Measurements from ENCODE around the gene EEA1. TPM values are rescaled to one million over a fixed set of nuclear protein-coding genes. Genes with fewer than 3 reads are reported as not detected.
A peak's percentile ranks its signal among the peaks of the same experiment; 100 is the strongest.
"Not testable (repeated sequence)": the region's sequence is repeated elsewhere in the genome, so short reads cannot be mapped to it uniquely, and the experiment has no call there.

Gene EEA1
- total RNA-seq, 2 donors from 2014 or later: 32.4 to 33.4 TPM

DNA sequence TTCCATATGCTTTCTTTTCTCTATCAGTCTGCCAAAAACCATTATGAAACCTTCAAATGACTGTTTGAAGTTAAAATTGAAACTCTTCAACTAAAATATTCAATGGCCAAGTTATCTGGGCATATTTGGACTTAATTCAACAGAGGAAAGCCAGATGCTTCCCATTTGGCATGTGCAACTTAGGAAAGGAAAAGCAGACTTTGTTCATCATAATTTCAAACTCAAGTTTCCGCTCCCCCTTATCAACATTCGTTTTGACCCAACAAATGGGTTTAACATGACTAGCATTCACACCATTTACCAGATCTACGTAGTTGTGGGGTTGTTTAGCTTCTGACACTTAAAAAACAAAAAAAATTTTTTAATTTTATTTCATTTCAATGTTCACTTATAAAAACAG is 150.6 kb downstream of the EEA1 start:
- DNase-seq (no peak), ATAC-seq (no peak)
- intact Hi-C loops (cut with DNase I, micrococcal nuclease): no loop called here

DNA sequence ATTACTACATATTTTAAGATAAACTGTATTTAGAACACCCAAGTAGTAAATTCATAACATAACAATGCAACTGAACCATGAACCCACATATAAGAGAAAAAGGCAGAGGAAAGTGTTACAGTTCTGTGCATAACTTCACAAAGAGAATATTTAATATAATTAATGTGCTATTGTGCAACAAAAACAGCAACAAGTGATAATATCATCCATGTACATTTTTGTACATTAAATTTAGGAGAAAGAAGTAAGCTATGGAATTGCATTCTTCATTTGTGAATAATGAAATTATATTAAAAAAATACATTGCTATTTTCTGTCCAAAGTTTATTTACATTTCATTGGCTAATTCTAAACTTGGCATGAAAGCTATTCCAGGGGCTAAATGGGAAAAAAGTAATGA is 153.7 kb downstream of the EEA1 start:
- ATAC-seq (no peak), DNase-seq (no peak)
- intact Hi-C loops (cut with DNase I, micrococcal nuclease): no loop called here

DNA sequence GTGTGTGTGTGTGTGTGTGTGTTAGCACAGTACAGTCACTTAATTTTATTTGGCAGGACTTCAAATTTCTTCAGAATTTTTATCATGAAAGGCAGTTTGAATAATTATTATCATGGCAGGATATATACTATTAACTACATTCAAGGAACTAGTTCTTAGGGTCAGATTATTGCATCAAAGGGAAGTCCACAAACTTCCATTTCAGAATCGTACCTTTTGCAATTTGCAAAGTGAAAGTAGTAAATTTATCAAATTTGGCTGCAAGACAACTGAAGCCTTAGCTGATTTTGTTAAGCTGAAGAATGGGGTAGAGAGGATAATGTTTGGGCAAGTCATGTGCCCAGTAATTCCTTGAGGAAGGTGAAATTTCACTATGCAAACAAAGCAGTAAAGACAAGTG is 158.1 kb downstream of the EEA1 start:
- intact Hi-C loops (cut with DNase I, micrococcal nuclease): no loop called here
- ATAC-seq: no peak

DNA sequence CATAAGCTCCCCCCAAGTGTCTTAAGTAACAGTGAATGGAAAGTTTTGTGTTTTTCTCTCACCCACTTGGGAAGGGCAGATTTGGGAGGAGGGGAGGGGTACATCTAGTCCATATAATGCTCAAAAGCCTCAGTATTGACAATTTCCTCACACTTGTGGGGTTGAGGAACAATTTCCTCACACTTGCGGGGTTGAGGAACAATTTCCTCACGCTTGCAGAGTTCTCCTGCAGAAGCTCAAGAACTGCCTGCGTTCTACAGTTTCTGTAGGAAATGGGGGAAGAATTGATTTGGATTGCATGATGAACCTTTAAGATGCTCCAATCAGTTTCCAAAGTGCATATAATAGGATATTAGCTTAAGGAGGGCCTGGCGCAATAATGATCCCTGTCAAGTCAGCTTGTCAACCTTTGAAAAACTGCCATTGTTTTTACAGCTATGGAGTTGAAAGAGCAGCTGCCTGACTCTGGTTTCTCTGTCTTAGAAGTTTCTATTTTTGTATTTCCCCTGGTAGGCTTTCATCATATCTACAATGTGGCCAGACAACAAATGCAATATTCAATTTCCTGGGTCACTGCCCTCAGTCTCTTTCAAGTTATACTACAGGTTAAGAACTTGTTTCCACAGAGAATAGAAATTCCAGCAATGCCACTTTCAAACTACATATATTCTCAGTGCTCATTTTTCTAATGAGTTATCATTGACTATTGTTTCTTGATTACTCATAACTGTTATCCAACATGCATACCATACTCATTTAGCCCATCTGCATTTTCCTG is 159.8 kb downstream of the EEA1 start:
- DNase-seq: no peak
- ATAC-seq: no peak
- intact Hi-C loops (cut with DNase I, micrococcal nuclease): no loop called here

More for the DNA sequence above, 158.1 kb downstream of the EEA1 start:
- DNase-seq: no peak

DNA sequence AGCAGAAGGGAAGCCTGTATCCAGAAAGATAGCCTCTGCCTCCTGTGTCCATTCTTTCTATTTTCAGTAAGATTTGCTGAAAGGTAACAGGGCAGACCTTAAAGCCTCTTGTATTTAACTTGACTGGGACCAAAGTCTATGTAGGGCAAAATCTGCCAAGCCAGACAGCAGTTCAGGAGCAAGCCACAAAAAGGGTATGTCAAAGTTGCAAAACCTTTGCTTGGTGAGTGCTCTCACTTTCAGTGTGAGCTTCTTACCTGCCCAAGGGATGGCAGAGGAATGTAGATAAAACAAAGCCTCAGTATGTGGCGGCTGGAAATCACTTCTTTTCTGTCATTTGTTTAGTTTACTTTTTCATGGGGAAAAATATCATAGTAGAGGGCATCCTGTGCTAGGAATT is 163.2 kb downstream of the EEA1 start:
- ATAC-seq (no peak), DNase-seq (no peak)
- intact Hi-C loops (cut with DNase I, micrococcal nuclease): no loop called here

DNA sequence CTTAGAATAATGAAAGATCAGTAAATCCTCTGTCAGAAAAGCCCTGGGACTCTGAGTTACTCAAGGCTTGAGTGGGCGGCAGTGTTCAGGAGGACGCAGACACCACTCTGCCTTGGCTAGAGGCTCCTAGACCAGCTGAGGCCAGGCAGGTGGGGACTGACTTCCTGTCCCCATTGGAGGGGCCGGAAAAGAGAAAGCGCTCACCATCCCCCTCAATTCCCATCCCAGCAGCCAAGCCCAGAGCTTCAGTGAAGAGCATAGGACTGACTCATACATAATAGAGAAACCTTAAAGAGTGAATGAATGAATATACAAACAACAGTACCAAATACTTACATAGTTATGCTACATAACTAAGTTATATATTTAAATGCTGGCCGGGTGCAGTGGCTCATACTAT is 164.3 kb downstream of the EEA1 start:
- intact Hi-C loops (cut with DNase I, micrococcal nuclease): no loop called here
- DNase-seq: no peak
- no peak for ATAC-seq

DNA sequence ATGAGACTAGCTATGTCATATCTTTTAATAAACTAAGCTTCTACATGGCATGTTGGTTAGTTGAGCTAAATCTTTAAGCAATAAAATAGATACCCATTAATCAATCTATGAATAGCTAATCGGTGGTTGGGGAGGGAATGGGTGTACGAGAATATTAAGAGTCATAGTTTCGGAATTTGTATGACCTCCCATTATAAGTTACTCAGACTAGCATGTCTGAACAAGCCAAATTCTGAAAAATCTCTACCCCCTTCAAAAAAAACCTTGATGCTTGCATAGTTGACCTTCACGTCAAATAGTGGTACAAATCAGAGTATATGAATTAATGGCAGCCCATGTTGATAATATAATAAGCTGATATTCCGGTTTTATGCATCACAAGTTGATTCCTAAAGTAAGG is 166.3 kb downstream of the EEA1 start:
- ATAC-seq: no peak
- no peak for DNase-seq
- intact Hi-C loops (cut with DNase I, micrococcal nuclease): no loop called here

DNA sequence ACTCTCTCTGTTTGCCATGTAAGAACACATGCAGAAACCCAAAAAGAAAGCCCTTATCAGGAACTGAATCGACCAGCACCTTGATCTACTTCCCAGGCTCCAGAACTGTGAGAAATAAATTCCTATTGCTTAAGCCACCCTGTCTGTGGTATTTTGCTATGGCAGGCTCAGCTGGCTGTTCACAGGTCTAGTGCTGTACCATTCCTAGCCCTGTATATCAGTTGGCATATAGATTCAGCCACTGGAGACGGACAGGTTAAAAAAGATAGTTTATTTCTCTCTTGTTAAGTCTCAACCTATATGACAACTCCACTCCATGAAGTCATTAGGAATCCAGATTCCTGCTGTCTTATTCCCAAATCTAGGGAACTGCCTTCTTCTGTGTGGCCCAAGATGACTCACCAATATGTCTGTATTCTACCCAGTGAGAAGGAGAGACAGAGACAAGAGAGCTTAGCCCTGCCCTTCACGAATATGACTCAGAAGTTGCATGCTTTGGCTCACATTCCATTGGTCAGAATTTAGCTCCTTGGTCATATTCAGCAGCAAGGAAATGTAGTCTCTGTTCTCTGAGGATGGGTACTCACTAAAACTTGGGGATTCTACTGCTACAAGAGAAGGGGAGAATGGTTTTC is 169.3 kb downstream of the EEA1 start:
- intact Hi-C loops (cut with DNase I, micrococcal nuclease): no loop called here
- DNase-seq (no peak), ATAC-seq (no peak)

DNA sequence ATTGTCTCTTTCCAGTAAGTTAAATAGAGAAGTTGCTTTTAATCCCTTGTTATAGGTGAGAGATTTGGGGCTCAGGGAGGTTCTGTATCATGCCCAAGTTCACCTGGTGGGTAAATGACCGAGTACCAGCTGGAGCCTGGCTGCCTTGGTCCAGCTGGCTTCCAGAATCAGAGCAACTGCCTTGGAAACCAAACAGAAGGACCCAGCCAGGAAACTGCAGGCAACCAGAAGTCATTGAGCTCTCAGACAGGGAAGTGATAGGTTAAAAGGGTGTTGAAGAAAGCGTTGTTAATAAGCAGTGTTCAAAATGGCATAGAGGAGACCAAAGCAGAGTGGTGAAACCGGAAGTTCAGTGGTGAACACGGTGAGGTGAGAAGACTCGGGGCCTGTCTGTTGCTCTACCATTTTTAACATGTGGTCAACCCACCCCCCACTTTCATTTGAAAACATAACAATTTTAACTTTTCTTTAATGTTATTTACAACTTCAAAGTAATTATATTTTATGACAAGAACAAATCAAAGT is 171.4 kb downstream of the EEA1 start:
- intact Hi-C loops (cut with DNase I, micrococcal nuclease): no loop called here
- ATAC-seq (no peak), DNase-seq (no peak)

DNA sequence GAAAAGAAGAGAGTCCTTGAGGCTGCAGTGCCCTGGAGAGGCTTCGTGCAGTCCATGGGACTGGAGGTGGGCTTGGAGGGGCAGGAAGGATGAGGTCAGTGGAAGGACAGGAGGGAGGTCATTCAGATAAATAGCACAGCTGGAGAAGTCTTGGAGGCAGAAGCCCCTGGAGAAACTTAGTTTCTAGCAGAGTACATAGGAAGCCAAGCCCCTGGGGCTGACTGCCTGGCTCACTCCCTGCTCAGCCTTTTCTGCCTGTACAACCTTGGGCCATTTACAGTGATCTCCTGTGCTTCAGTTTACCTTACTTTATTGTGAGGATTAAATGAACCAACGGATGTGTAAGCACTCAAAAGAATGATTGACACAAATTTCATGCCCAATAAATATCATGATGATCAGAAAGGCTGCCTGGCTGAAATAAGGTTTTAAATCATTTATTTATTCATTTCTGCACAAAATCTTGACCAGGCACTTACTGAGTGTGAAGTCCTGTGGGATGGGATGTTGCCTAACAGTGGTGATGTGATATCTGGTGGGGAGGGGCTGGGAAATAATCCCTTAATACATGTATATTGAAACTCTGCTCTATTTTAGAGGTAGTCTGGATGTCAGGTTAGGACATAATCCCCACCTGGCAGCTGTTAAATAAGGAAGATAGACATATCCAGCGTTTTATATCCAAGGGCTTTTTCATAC is 172.0 kb downstream of the EEA1 start:
- ATAC-seq: no peak
- intact Hi-C loops (cut with DNase I, micrococcal nuclease): no loop called here
- DNase-seq: no peak

DNA sequence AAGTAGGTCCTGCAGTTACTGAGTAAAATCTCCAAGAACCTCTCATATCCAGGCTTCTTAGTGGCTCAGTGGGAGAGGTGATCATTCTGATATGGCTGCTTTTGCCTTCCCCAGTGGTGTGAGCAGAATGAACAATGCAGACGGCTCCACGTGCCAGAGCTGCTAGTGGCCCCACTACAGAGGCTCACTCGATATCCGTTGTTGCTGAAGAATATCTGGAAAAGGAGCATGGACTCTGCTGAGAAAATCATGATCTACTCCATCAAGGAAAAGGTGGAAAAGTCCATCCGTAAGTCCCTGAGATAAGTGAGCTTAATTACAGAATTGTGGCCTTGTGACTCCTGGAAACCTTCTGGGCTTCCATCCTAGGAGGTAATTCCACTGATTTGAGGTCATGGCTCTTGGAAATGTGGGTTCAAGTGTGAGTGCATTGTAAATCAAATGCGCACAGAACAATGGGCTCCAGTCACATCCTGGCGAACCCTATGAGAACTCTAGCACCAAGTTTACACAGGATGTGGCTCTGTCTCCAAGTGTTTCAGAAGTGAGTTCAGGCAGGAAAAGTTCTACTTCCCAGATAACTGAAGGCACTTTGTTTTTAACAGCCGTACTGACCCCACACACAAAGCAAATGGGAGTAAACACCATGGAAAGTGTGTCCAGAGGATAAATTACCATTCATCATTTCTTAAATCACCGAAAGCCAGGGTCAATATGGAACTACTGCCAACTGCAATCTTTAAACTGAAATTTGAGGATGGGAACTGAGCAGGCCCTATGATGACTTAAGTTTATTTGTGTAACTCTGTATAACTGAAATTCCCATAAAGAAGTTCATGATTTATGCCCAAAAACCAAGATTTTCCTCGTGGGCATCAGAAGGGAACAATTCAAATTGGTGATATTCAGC is 174.9 kb downstream of the EEA1 start:
- intact Hi-C loops (cut with DNase I, micrococcal nuclease): no loop called here
- no peak for ATAC-seq
- no peak for DNase-seq

DNA sequence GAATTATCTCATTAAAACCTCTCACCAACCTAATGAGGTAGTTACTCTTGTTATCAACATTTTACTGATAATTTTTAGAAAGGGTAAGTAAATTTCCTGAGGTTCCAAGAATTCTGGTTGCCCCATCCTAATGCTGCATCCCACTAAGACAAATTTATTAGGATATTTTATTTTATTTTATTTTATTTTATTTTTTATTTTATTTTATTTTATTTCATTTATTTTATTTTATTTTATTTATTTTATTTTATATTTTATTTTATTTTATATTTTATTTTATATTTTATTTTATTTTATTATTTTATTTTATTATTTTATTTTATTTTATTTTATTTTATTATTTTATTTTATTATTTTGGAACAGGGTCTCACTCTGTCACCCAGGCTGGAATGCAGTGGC is 179.4 kb downstream of the EEA1 start:
- ATAC-seq; DNase-seq; intact Hi-C loops (cut with DNase I, micrococcal nuclease): not testable (repeated sequence)

DNA sequence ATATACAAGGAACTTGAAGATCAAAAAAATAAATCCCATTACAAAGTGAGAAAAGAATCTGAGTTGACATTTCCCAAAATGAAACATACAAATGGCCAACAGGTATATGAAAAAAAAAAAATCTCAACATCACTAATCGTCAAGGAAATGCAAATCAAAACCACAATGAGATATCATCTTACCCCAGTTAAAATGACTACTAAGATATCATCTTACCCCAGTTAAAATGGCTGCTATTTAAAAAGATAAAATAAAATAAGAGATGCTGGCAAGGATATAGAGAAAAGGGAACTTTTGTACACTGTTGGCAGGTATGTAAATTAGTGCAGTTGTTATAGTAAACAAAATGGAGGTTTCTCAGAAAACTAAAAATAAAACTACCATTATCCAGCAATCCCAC is 181.9 kb downstream of the EEA1 start:
- intact Hi-C loops (cut with DNase I, micrococcal nuclease): no loop called here

DNA sequence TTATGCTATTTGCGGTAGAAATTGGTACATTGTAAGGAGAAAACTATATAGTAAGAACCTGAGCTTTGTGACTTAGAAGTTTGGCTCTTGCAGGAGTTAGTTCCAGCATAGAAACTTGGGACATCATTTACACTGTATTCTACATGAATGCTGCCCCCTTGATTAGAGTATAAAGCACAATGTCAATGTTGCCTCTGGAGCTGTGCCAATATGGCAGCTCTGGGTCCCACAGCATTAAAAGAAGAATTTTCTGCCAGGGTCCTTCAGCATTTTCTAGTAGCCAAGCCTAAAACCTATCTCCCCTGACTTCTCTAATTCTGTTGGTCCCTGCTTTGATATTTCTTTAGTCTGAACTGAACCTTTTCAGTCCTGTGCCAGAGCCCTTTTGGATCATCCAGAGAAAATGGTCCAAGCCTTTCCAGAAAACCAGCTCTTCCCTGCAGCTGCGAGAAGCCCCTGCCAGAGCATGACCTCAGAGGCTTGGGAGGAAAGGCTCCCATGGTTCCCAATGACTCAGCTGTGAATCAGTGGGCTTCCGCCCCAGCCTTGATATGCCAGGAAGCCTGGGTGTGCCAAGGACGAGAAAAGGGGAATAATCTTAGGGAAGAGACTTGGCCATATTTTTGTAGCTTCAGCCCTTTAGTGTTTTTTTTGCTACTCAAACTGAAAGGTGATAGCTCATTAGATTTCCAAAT is 183.1 kb downstream of the EEA1 start:
- DNase-seq (peak; percentile 25 to 58), ATAC-seq (no peak)
- intact Hi-C loops (cut with DNase I, micrococcal nuclease): no loop called here

More for the DNA sequence above, 181.9 kb downstream of the EEA1 start:
- ATAC-seq: no peak
- DNase-seq: no peak

DNA sequence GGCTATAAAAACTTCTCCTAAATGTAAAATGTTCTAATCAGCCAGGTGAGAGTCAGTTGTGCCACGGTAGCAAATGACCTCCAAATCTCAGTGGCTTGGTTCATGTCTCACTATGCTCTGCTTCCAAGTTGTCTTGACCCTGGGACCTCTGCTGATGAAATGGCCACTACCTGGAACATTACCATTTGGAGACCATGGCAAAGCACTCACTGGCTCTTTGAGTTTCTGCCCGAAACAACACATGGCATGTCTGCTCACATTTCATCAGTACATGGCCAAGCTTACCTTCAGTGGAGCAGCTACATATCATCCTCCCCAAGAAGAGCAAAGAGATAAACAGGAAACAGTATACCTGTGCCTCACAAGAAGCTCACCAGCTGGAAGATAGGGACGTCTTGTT is 186.1 kb downstream of the EEA1 start:
- no peak for DNase-seq
- intact Hi-C loops (cut with DNase I, micrococcal nuclease): no loop called here
- no peak for ATAC-seq

DNA sequence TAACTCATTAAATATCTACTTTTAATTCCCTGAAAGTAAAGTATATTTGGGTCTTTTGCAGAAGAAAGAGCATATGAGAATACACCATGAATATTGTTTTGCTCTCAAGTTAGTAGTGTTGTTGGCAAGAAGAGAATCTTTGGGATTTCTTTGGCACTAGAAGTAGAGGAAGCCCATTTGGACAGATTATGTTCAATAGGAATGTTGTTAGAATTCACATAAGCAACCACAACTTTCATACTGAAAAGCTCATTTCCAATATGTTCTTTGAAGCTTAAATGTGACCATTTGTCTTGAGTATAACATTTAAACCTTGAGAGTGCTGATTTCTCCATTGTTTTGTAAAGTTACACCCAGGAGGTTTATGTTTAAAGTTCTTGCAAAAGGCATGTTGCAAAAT is 188.7 kb downstream of the EEA1 start:
- intact Hi-C loops (cut with DNase I, micrococcal nuclease): no loop called here
- DNase-seq (no peak), ATAC-seq (no peak)

DNA sequence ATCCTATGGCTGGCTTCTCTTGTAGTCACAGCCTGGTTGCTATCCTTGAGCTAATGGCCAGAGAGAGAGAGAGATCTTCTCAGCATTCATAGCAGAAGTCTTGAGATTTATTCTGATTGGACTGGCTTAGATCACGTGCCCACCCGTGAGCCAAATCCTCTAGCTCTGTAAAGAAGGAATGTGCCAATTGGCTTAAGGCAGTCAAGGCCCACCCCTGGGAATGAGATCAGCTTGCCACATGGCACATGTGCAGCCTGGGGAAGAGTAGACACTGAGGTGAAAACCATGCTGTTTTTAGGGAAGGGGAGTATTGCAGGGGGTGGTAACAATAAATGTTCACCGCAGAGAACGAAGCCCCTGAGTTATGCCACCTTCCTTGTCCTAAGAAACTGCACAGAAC is 190.0 kb downstream of the EEA1 start:
- ATAC-seq (no peak), DNase-seq (no peak)
- intact Hi-C loops (cut with DNase I, micrococcal nuclease): no loop called here

All from left colon (tissue), 2 donors.